GM12878 (cell line): ENCODE results near the gene SPIN1.

Experiments used
- GABPA ChIP-seq: IDR thresholded peaks from 2 replicates; pipeline ENCODE4 v1.6.1; 2014; ENCODE audit warnings: antibody characterized with exemption, low read depth, mild to moderate bottlenecking, inconsistent platforms
- POLR2AphosphoS5 ChIP-seq: IDR thresholded peaks from 2 replicates; pipeline ENCODE4 v1.6.1; 2011; ENCODE audit warnings: mild to moderate bottlenecking, low read length, inconsistent platforms
- SIN3A ChIP-seq: IDR thresholded peaks from 2 replicates; pipeline ENCODE4 v1.6.1; 2012; ENCODE audit warnings: low read depth, low read length, improper control_type of control experiment
- SRF ChIP-seq, 2 experiments: IDR thresholded peaks; 2 replicates each; pipeline ENCODE4 v1.6.1; 2011; ENCODE audit warnings: low read depth in 2 of 2, low read length in 2 of 2, mild to moderate bottlenecking in 1 of 2, moderate library complexity in 1 of 2
- TBL1XR1 ChIP-seq: IDR thresholded peaks from 2 replicates; pipeline ENCODE4 v1.6.1; 2012; ENCODE audit warnings: low read depth, low read length, improper control_type of control experiment
- ZNF24 ChIP-seq: fragments of 450-650 bp; IDR thresholded peaks from 2 replicates; pipeline ENCODE4 v1.6.1; 2017; ENCODE audit warnings: antibody characterized with exemption, mild to moderate bottlenecking
- TF ChIP-seq, protein P1 (sequence below), 3 experiments: IDR thresholded peaks in 2 of 3; conservative IDR thresholded peaks in 1 of 3; 2 replicates each; pipeline ENCODE4 v1.5.1; 2011; ENCODE audit warnings: low read depth in 3 of 3, low read length in 3 of 3, mild to moderate bottlenecking in 3 of 3, control low read depth in 2 of 3, moderate library complexity in 2 of 3, inconsistent platforms in 1 of 3, mixed read lengths in 1 of 3; ENCODE audit not compliant: control insufficient read depth in 2 of 3, insufficient read depth in 1 of 3; ENCODE audit errors: extremely low read depth in 1 of 3
- TF ChIP-seq, protein P2 (sequence below): IDR thresholded peaks from 2 replicates; pipeline ENCODE4 v1.6.1; 2012; ENCODE audit warnings: low read length, inconsistent platforms
- TF ChIP-seq, protein P3 (sequence below): IDR thresholded peaks from 2 replicates; pipeline ENCODE4 v1.6.1; 2011; ENCODE audit warnings: low read depth, mild to moderate bottlenecking, low read length, moderate library complexity, borderline replicate concordance; ENCODE audit errors: extremely low read depth

DNA sequence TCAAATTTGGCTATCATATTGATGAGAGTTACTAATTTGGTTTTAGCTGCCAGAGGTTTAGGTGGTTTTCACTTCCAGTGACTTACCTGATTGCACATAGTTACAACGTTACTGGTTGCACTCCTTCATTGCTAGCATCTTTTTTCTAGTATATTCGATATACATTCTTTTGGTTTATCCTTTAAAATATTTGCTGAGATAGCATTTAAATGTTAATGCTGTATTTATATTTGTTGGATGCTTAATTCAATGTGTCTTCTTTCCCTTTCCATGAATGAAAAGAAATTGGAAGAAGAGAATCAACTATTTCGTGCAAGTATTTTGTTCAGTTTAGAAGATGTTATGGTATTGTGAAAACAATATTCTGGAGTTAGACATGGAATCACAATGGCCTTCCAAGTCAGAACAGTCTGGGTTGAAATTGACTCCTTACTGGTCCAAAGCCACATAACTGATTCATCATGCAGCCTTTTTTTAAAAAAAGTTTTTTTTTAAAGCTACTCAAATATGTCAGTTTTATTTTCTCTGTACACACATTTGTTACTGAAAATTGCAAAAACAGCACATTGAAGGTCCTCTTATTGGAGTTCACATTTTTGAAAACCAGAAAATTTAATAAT lies 2.2 kb downstream of the SPIN1 start:
- no peak for TF ChIP-seq SIN3A
- TF ChIP-seq, protein P1, sequence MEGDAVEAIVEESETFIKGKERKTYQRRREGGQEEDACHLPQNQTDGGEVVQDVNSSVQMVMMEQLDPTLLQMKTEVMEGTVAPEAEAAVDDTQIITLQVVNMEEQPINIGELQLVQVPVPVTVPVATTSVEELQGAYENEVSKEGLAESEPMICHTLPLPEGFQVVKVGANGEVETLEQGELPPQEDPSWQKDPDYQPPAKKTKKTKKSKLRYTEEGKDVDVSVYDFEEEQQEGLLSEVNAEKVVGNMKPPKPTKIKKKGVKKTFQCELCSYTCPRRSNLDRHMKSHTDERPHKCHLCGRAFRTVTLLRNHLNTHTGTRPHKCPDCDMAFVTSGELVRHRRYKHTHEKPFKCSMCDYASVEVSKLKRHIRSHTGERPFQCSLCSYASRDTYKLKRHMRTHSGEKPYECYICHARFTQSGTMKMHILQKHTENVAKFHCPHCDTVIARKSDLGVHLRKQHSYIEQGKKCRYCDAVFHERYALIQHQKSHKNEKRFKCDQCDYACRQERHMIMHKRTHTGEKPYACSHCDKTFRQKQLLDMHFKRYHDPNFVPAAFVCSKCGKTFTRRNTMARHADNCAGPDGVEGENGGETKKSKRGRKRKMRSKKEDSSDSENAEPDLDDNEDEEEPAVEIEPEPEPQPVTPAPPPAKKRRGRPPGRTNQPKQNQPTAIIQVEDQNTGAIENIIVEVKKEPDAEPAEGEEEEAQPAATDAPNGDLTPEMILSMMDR (IDR thresholded peaks at IDR 0.05 in 2 of 3, conservative IDR thresholded peaks at IDR 0.05 in 1 of 3; ENCODE audit: control insufficient read depth in 2 of 3, extremely low read depth in 1 of 3, insufficient read depth in 1 of 3, low read depth in 3 of 3, low read length in 3 of 3) = no peak
- no peak for TF ChIP-seq ZNF24
- TF ChIP-seq, protein P2, sequence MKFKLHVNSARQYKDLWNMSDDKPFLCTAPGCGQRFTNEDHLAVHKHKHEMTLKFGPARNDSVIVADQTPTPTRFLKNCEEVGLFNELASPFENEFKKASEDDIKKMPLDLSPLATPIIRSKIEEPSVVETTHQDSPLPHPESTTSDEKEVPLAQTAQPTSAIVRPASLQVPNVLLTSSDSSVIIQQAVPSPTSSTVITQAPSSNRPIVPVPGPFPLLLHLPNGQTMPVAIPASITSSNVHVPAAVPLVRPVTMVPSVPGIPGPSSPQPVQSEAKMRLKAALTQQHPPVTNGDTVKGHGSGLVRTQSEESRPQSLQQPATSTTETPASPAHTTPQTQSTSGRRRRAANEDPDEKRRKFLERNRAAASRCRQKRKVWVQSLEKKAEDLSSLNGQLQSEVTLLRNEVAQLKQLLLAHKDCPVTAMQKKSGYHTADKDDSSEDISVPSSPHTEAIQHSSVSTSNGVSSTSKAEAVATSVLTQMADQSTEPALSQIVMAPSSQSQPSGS = no peak
- no peak for TF ChIP-seq POLR2AphosphoS5
- TF ChIP-seq, protein P3, sequence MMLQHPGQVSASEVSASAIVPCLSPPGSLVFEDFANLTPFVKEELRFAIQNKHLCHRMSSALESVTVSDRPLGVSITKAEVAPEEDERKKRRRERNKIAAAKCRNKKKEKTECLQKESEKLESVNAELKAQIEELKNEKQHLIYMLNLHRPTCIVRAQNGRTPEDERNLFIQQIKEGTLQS = no peak
- no peak for TF ChIP-seq GABPA
- no peak for TF ChIP-seq SRF (IDR thresholded peaks at IDR 0.05; ENCODE audit: low read depth in 2 of 2, low read length in 2 of 2)
- no peak for TF ChIP-seq TBL1XR1
